WTC11 (cell line): ENCODE measurements around the gene SND1.

ENCODE experiments used
- ATF1 ChIP-seq: sonication (generic); formaldehyde crosslinking; IDR thresholded peaks from 2 replicates; pipeline ENCODE4 v1.8.1; 2023; ENCODE audit warnings: mild to moderate bottlenecking, moderate library complexity, missing genetic modification reagents
- ESRRA ChIP-seq: sonication (generic); formaldehyde crosslinking; IDR thresholded peaks from 2 replicates; pipeline ENCODE4 v1.8.1; 2022; ENCODE audit warnings: mild to moderate bottlenecking, missing genetic modification reagents, borderline replicate concordance
- ETV6 ChIP-seq: sonication (generic); formaldehyde crosslinking; IDR thresholded peaks from 2 replicates; pipeline ENCODE4 v1.8.1; 2022; ENCODE audit warnings: mild to moderate bottlenecking, missing genetic modification reagents
- FOXP1 ChIP-seq: sonication (generic); formaldehyde crosslinking; IDR thresholded peaks from 2 replicates; pipeline ENCODE4 v1.8.0; 2022; ENCODE audit warnings: missing genetic modification reagents, mild to moderate bottlenecking, moderate library complexity, borderline replicate concordance
- JUN ChIP-seq: sonication (generic); formaldehyde crosslinking; IDR thresholded peaks from 2 replicates; pipeline ENCODE4 v1.8.0; 2023; ENCODE audit warnings: mild to moderate bottlenecking, missing genetic modification reagents
- NFYB ChIP-seq: sonication (generic); formaldehyde crosslinking; conservative IDR thresholded peaks from 2 replicates; pipeline ENCODE4 v1.8.0; 2022; ENCODE audit warnings: low read depth, missing genetic modification reagents
- RELA ChIP-seq: sonication (generic); formaldehyde crosslinking; IDR thresholded peaks from 2 replicates; pipeline ENCODE4 v1.8.1; 2022; ENCODE audit warnings: missing genetic modification reagents, mild to moderate bottlenecking, borderline replicate concordance
- TEAD4 ChIP-seq: sonication (generic); formaldehyde crosslinking; IDR thresholded peaks from 2 replicates; pipeline ENCODE4 v1.8.0; 2022; ENCODE audit warnings: mild to moderate bottlenecking, missing genetic modification reagents
- TF ChIP-seq, protein P1 (sequence below): fragments of 200-600 bp; IDR thresholded peaks from 2 replicates; pipeline ENCODE4 v1.8.0; 2022; ENCODE audit warnings: antibody characterized with exemption
- TF ChIP-seq, protein P2 (sequence below): sonication (generic); formaldehyde crosslinking; IDR thresholded peaks from 2 replicates; pipeline ENCODE4 v1.8.1; 2023; ENCODE audit warnings: mild to moderate bottlenecking, missing genetic modification reagents, moderate library complexity
- TF ChIP-seq, protein P3 (sequence below): sonication (generic); formaldehyde crosslinking; conservative IDR thresholded peaks from 2 replicates; pipeline ENCODE4 v1.8.1; 2023; ENCODE audit warnings: mild to moderate bottlenecking, low read depth, missing genetic modification reagents, moderate library complexity

- no peak for TF ChIP-seq JUN (CRISPR knock-in tag)
- TF ChIP-seq ATF1 (CRISPR knock-in tag), result no peak
- TF ChIP-seq, protein P1, sequence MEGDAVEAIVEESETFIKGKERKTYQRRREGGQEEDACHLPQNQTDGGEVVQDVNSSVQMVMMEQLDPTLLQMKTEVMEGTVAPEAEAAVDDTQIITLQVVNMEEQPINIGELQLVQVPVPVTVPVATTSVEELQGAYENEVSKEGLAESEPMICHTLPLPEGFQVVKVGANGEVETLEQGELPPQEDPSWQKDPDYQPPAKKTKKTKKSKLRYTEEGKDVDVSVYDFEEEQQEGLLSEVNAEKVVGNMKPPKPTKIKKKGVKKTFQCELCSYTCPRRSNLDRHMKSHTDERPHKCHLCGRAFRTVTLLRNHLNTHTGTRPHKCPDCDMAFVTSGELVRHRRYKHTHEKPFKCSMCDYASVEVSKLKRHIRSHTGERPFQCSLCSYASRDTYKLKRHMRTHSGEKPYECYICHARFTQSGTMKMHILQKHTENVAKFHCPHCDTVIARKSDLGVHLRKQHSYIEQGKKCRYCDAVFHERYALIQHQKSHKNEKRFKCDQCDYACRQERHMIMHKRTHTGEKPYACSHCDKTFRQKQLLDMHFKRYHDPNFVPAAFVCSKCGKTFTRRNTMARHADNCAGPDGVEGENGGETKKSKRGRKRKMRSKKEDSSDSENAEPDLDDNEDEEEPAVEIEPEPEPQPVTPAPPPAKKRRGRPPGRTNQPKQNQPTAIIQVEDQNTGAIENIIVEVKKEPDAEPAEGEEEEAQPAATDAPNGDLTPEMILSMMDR, result no peak
- TF ChIP-seq, protein P2, sequence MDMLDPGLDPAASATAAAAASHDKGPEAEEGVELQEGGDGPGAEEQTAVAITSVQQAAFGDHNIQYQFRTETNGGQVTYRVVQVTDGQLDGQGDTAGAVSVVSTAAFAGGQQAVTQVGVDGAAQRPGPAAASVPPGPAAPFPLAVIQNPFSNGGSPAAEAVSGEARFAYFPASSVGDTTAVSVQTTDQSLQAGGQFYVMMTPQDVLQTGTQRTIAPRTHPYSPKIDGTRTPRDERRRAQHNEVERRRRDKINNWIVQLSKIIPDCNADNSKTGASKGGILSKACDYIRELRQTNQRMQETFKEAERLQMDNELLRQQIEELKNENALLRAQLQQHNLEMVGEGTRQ, result no peak
- TF ChIP-seq RELA (CRISPR knock-in tag), result no peak
- TF ChIP-seq, protein P3, sequence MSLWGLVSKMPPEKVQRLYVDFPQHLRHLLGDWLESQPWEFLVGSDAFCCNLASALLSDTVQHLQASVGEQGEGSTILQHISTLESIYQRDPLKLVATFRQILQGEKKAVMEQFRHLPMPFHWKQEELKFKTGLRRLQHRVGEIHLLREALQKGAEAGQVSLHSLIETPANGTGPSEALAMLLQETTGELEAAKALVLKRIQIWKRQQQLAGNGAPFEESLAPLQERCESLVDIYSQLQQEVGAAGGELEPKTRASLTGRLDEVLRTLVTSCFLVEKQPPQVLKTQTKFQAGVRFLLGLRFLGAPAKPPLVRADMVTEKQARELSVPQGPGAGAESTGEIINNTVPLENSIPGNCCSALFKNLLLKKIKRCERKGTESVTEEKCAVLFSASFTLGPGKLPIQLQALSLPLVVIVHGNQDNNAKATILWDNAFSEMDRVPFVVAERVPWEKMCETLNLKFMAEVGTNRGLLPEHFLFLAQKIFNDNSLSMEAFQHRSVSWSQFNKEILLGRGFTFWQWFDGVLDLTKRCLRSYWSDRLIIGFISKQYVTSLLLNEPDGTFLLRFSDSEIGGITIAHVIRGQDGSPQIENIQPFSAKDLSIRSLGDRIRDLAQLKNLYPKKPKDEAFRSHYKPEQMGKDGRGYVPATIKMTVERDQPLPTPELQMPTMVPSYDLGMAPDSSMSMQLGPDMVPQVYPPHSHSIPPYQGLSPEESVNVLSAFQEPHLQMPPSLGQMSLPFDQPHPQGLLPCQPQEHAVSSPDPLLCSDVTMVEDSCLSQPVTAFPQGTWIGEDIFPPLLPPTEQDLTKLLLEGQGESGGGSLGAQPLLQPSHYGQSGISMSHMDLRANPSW, result no peak
- no peak for TF ChIP-seq ETV6 (CRISPR knock-in tag)
- no peak for TF ChIP-seq FOXP1 (CRISPR knock-in tag)
- no peak for TF ChIP-seq NFYB (CRISPR knock-in tag)
- TF ChIP-seq ESRRA (CRISPR knock-in tag), result no peak
- no peak for TF ChIP-seq TEAD4 (CRISPR knock-in tag)
These were observed 227.4 kb downstream of the SND1 start for GRCh38 chr7:127879436-127879835.
